ENCODE measurements around the gene SVIL. TPM values are rescaled to one million over a fixed set of nuclear protein-coding genes. Genes with fewer than 3 reads are reported as not detected.
"Not testable (repeated sequence)": the region's sequence is repeated elsewhere in the genome, so short reads cannot be mapped to it uniquely, and the experiment has no call there.

SVIL gene
- total RNA-seq, 4 donors from 2014 or later, result 30.3 to 84.3 (median 62.5) TPM

GRCh38 chr10:29522061-29522855 lies 112.5 kb downstream of the SVIL start:
- H3K4me1 ChIP-seq, result no peaks in the 10 kb centered on the region

GRCh38 chr10:29519659-29520058 lies 115.1 kb downstream of the SVIL start:
- no peak overlapping the region for H3K4me3 ChIP-seq
- no peaks in the 10 kb centered on the region for H3K27me3 ChIP-seq
- H3K36me3 ChIP-seq, result peaks cover 0 to 72% (median 0%) of the 10 kb centered on the region in 3 donors
- no peaks in the 10 kb centered on the region for H3K9me3 ChIP-seq
- no peak for DNase-seq
- TF ChIP-seq POLR2A (IDR thresholded peaks at IDR 0.05), result no peak
- peak in 1 of 6 experiments; percentile 5 for TF ChIP-seq CTCF (IDR thresholded peaks at IDR 0.05)
- H3K27ac ChIP-seq, result no peak overlapping the region
- no peaks in the 10 kb centered on the region for H3K4me1 ChIP-seq

More at GRCh38 chr10:29522061-29522855, 112.5 kb downstream of the SVIL start:
- Histone ChIP-seq H3K4me3 (no peak overlapping the region), H3K36me3 (peaks cover 0 to 77% (median 0%) of the 10 kb centered on the region in 3 donors), H3K27ac (peak overlapping the region in 3 of 4 donors; percentile 13 to 65 (median 48)), H3K27me3 (no peaks in the 10 kb centered on the region), H3K9me3 (no peaks in the 10 kb centered on the region)
- DNase-seq, result no peak
- TF ChIP-seq CTCF (IDR thresholded peaks at IDR 0.05) (no peak), POLR2A (IDR thresholded peaks at IDR 0.05) (no peak)

- Histone ChIP-seq H3K9me3 (no peaks in the 10 kb centered on the region), H3K4me3 (no peak overlapping the region), H3K36me3 (peaks cover 0 to 50% (median 0%) of the 10 kb centered on the region in 3 donors), H3K4me1 (no peaks in the 10 kb centered on the region), H3K27me3 (no peaks in the 10 kb centered on the region), H3K27ac (peak overlapping the region in 1 of 4 donors; percentile 54)
- DNase-seq, result no peak
- peak in 2 of 6 experiments; percentile 19 to 36 for TF ChIP-seq CTCF (IDR thresholded peaks at IDR 0.05)
- no peak for TF ChIP-seq POLR2A (IDR thresholded peaks at IDR 0.05)
Observed at GRCh38 chr10:29517352-29517923, 117.3 kb downstream of the SVIL start.

- peaks cover 0 to 47% (median 0%) of the 10 kb centered on the region in 3 donors for H3K36me3 ChIP-seq
- H3K4me3 ChIP-seq, result not testable (repeated sequence)
Observed at GRCh38 chr10:29516309-29516932, 118.3 kb downstream of the SVIL start.

GRCh38 chr10:29515879-29516278 lies 118.9 kb downstream of the SVIL start:
- H3K27me3 ChIP-seq, H3K4me1 ChIP-seq, DNase-seq, H3K9me3 ChIP-seq, H3K4me3 ChIP-seq: not testable (repeated sequence)
- peak overlapping the region in 1 of 4 donors; percentile 54 for H3K27ac ChIP-seq
- peaks cover 0 to 41% (median 0%) of the 10 kb centered on the region in 3 donors for H3K36me3 ChIP-seq

More at GRCh38 chr10:29516309-29516932, 118.3 kb downstream of the SVIL start:
- not testable (repeated sequence) for H3K4me1 ChIP-seq, H3K27me3 ChIP-seq, DNase-seq, H3K9me3 ChIP-seq
- H3K27ac ChIP-seq, result peak overlapping the region in 2 of 4 donors; percentile 46 to 54

GRCh38 chr10:29515104-29515503 lies 119.7 kb downstream of the SVIL start:
- H3K27ac ChIP-seq, result not testable (repeated sequence)
- peaks cover 0 to 35% (median 0%) of the 10 kb centered on the region in 3 donors for H3K36me3 ChIP-seq

GRCh38 chr10:29514306-29514705 lies 120.5 kb downstream of the SVIL start:
- Histone ChIP-seq H3K4me3 (no peak overlapping the region), H3K27me3 (no peaks in the 10 kb centered on the region), H3K4me1 (no peaks in the 10 kb centered on the region), H3K27ac (no peak overlapping the region), H3K9me3 (no peaks in the 10 kb centered on the region), H3K36me3 (peaks cover 0 to 34% (median 0%) of the 10 kb centered on the region in 3 donors)
- no peak for TF ChIP-seq POLR2A (IDR thresholded peaks at IDR 0.05)
- TF ChIP-seq CTCF (IDR thresholded peaks at IDR 0.05), result no peak
- DNase-seq, result no peak

More at GRCh38 chr10:29515104-29515503, 119.7 kb downstream of the SVIL start:
- not testable (repeated sequence) for H3K4me3 ChIP-seq, DNase-seq, H3K27me3 ChIP-seq, H3K4me1 ChIP-seq, H3K9me3 ChIP-seq

Data from Peyer's patch (tissue), 4 donors.